AG10803 (cell line): Measurements from ENCODE around the gene PSMA1.
"Not testable (repeated sequence)": the region's sequence is repeated elsewhere in the genome, so short reads cannot be mapped to it uniquely, and the experiment has no call there.

ENCODE experiments used
- DNase-seq: peaks from one replicate; pipeline ENCODE4 v3.0.0; 2010; ENCODE audit warnings: low read depth
- H3K4me3 ChIP-seq: 2 replicates; pipeline ENCODE4 v1.5.1; 2011; ENCODE audit warnings: mild to moderate bottlenecking, low read length, control low read depth
- CTCF ChIP-seq: conservative IDR thresholded peaks from 2 replicates; pipeline ENCODE4 v1.5.1; 2011; ENCODE audit warnings: mild to moderate bottlenecking, low read length, control low read depth, inconsistent platforms

PSMA1 gene

GRCh38 chr11:14519917-14520746 lies at the start of gene PSMA1:
PSMA1 (minus strand) TSS chr11:14520386; CDS start chr11:14520299, 87 bp downstream.
- DNase-seq: peak; percentile 95
- peak within 1 kb of the TSS; percentile 90 for H3K4me3 ChIP-seq
- TF ChIP-seq CTCF: peak; percentile 5; the same call in 1 of the 2 replicates

- not testable (repeated sequence) for DNase-seq, H3K4me3 ChIP-seq
These were observed 49.3 kb upstream of the PSMA1 start for GRCh38 chr11:14569516-14569915.

- no peak for DNase-seq
- no peak overlapping the region for H3K4me3 ChIP-seq
- no peak for TF ChIP-seq CTCF
These were observed 47.0 kb upstream of the PSMA1 start for GRCh38 chr11:14567064-14567651.

- no peak for DNase-seq
- TF ChIP-seq CTCF: no peak
These were observed 46.3 kb upstream of the PSMA1 start for GRCh38 chr11:14566331-14567063.

GRCh38 chr11:14565845-14566244 lies 45.7 kb upstream of the PSMA1 start:
- no peak for DNase-seq
- TF ChIP-seq CTCF: no peak
- no peak overlapping the region for H3K4me3 ChIP-seq

More at GRCh38 chr11:14566331-14567063, 46.3 kb upstream of the PSMA1 start:
- no peak overlapping the region for H3K4me3 ChIP-seq

- no peak for DNase-seq
- TF ChIP-seq CTCF: no peak
- H3K4me3 ChIP-seq: no peak overlapping the region
These were observed 35.6 kb upstream of the PSMA1 start for GRCh38 chr11:14555818-14556217.

- no peak for TF ChIP-seq CTCF
- peak; percentile 8 for DNase-seq
- no peak overlapping the region for H3K4me3 ChIP-seq
These were observed 34.8 kb upstream of the PSMA1 start for GRCh38 chr11:14554959-14555358.
